ENCODE results near the gene ENTHD1.

Gene ENTHD1

GRCh38 chr22:39712081-39712480 lies 181.5 kb downstream of the ENTHD1 start:
- Histone ChIP-seq H3K4me1 (ENCODE audit: control insufficient read depth, insufficient read depth, low read length) (peaks cover 4% of the 10 kb centered on the region; the same call in 1 of the 2 replicates), H3K9me3 (ENCODE audit: control insufficient read depth, insufficient read depth, low read length) (no peaks in the 10 kb centered on the region), H3K27ac (ENCODE audit: low read depth, low read length) (no peak overlapping the region), H3K9ac (ENCODE audit: low read depth, low read length) (no peak overlapping the region), H3K36me3 (ENCODE audit: control insufficient read depth, insufficient read depth, low read length) (no peaks in the 10 kb centered on the region), H3K27me3 (ENCODE audit: control insufficient read depth, insufficient read depth, low read length) (no peaks in the 10 kb centered on the region), H3K4me3 (ENCODE audit: low read depth, low read length) (no peak overlapping the region)

GRCh38 chr22:39710380-39711150 lies 183.0 kb downstream of the ENTHD1 start:
- H3K9ac ChIP-seq (ENCODE audit: low read depth, low read length) = no peak overlapping the region
- H3K27me3 ChIP-seq (ENCODE audit: control insufficient read depth, insufficient read depth, low read length) = no peaks in the 10 kb centered on the region
- H3K4me3 ChIP-seq (ENCODE audit: low read depth, low read length) = no peak overlapping the region
- H3K27ac ChIP-seq (ENCODE audit: low read depth, low read length) = no peak overlapping the region
- H3K4me1 ChIP-seq (ENCODE audit: control insufficient read depth, insufficient read depth, low read length) = peaks cover 13% of the 10 kb centered on the region
- H3K9me3 ChIP-seq (ENCODE audit: control insufficient read depth, insufficient read depth, low read length) = no peaks in the 10 kb centered on the region
- H3K36me3 ChIP-seq (ENCODE audit: control insufficient read depth, insufficient read depth, low read length) = no peaks in the 10 kb centered on the region

- no peaks in the 10 kb centered on the region for H3K9me3 ChIP-seq (ENCODE audit: control insufficient read depth, insufficient read depth, low read length)
- H3K9ac ChIP-seq (ENCODE audit: low read depth, low read length) = no peak overlapping the region
- H3K27ac ChIP-seq (ENCODE audit: low read depth, low read length) = no peak overlapping the region
- no peak overlapping the region for H3K4me3 ChIP-seq (ENCODE audit: low read depth, low read length)
- H3K4me1 ChIP-seq (ENCODE audit: control insufficient read depth, insufficient read depth, low read length) = peaks cover 9% of the 10 kb centered on the region
- H3K36me3 ChIP-seq (ENCODE audit: control insufficient read depth, insufficient read depth, low read length) = no peaks in the 10 kb centered on the region
- no peaks in the 10 kb centered on the region for H3K27me3 ChIP-seq (ENCODE audit: control insufficient read depth, insufficient read depth, low read length)
Measured at GRCh38 chr22:39707816-39708215, 185.7 kb downstream of the ENTHD1 start.

GRCh38 chr22:39707351-39707750 lies 186.2 kb downstream of the ENTHD1 start:
- no peak overlapping the region for H3K9ac ChIP-seq (ENCODE audit: low read depth, low read length)
- no peak overlapping the region for H3K4me3 ChIP-seq (ENCODE audit: low read depth, low read length)
- H3K27me3 ChIP-seq (ENCODE audit: control insufficient read depth, insufficient read depth, low read length) = no peaks in the 10 kb centered on the region
- peaks cover 9% of the 10 kb centered on the region for H3K4me1 ChIP-seq (ENCODE audit: control insufficient read depth, insufficient read depth, low read length)
- H3K27ac ChIP-seq (ENCODE audit: low read depth, low read length) = no peak overlapping the region
- H3K9me3 ChIP-seq (ENCODE audit: control insufficient read depth, insufficient read depth, low read length) = no peaks in the 10 kb centered on the region
- H3K36me3 ChIP-seq (ENCODE audit: control insufficient read depth, insufficient read depth, low read length) = no peaks in the 10 kb centered on the region

- H3K27ac ChIP-seq (ENCODE audit: low read depth, low read length) = no peak overlapping the region
Measured at GRCh38 chr22:39706376-39707140, 187.0 kb downstream of the ENTHD1 start.

GRCh38 chr22:39705386-39705785 lies 188.2 kb downstream of the ENTHD1 start:
- Histone ChIP-seq H3K9ac (ENCODE audit: low read depth, low read length) (no peak overlapping the region), H3K9me3 (ENCODE audit: control insufficient read depth, insufficient read depth, low read length) (no peaks in the 10 kb centered on the region), H3K27ac (ENCODE audit: low read depth, low read length) (no peak overlapping the region), H3K36me3 (ENCODE audit: control insufficient read depth, insufficient read depth, low read length) (no peaks in the 10 kb centered on the region), H3K4me3 (ENCODE audit: low read depth, low read length) (no peak overlapping the region), H3K4me1 (ENCODE audit: control insufficient read depth, insufficient read depth, low read length) (peaks cover 9% of the 10 kb centered on the region), H3K27me3 (ENCODE audit: control insufficient read depth, insufficient read depth, low read length) (no peaks in the 10 kb centered on the region)

More at GRCh38 chr22:39706376-39707140, 187.0 kb downstream of the ENTHD1 start:
- no peaks in the 10 kb centered on the region for H3K36me3 ChIP-seq (ENCODE audit: control insufficient read depth, insufficient read depth, low read length)
- H3K27me3 ChIP-seq (ENCODE audit: control insufficient read depth, insufficient read depth, low read length) = no peaks in the 10 kb centered on the region
- no peak overlapping the region for H3K4me3 ChIP-seq (ENCODE audit: low read depth, low read length)
- H3K9ac ChIP-seq (ENCODE audit: low read depth, low read length) = no peak overlapping the region
- peaks cover 9% of the 10 kb centered on the region for H3K4me1 ChIP-seq (ENCODE audit: control insufficient read depth, insufficient read depth, low read length)
- H3K9me3 ChIP-seq (ENCODE audit: control insufficient read depth, insufficient read depth, low read length) = no peaks in the 10 kb centered on the region

GRCh38 chr22:39703928-39704639 lies 189.5 kb downstream of the ENTHD1 start:
- Histone ChIP-seq H3K4me1 (ENCODE audit: control insufficient read depth, insufficient read depth, low read length) (peaks cover 9% of the 10 kb centered on the region), H3K4me3 (ENCODE audit: low read depth, low read length) (no peak overlapping the region), H3K27me3 (ENCODE audit: control insufficient read depth, insufficient read depth, low read length) (no peaks in the 10 kb centered on the region), H3K27ac (ENCODE audit: low read depth, low read length) (no peak overlapping the region), H3K9me3 (ENCODE audit: control insufficient read depth, insufficient read depth, low read length) (no peaks in the 10 kb centered on the region), H3K9ac (ENCODE audit: low read depth, low read length) (no peak overlapping the region), H3K36me3 (ENCODE audit: control insufficient read depth, insufficient read depth, low read length) (no peaks in the 10 kb centered on the region)

GRCh38 chr22:39703091-39703490 lies 190.5 kb downstream of the ENTHD1 start:
- Histone ChIP-seq H3K4me1 (ENCODE audit: control insufficient read depth, insufficient read depth, low read length) (peaks cover 9% of the 10 kb centered on the region), H3K9me3 (ENCODE audit: control insufficient read depth, insufficient read depth, low read length) (no peaks in the 10 kb centered on the region), H3K27me3 (ENCODE audit: control insufficient read depth, insufficient read depth, low read length) (no peaks in the 10 kb centered on the region), H3K4me3 (ENCODE audit: low read depth, low read length) (no peak overlapping the region), H3K36me3 (ENCODE audit: control insufficient read depth, insufficient read depth, low read length) (no peaks in the 10 kb centered on the region), H3K9ac (ENCODE audit: low read depth, low read length) (no peak overlapping the region), H3K27ac (ENCODE audit: low read depth, low read length) (no peak overlapping the region)

GRCh38 chr22:39700565-39700964 lies 193.0 kb downstream of the ENTHD1 start:
- H3K4me3 ChIP-seq (ENCODE audit: low read depth, low read length) = no peak overlapping the region
- H3K9me3 ChIP-seq (ENCODE audit: control insufficient read depth, insufficient read depth, low read length) = no peaks in the 10 kb centered on the region
- no peaks in the 10 kb centered on the region for H3K36me3 ChIP-seq (ENCODE audit: control insufficient read depth, insufficient read depth, low read length)
- no peak overlapping the region for H3K27ac ChIP-seq (ENCODE audit: low read depth, low read length)
- no peaks in the 10 kb centered on the region for H3K27me3 ChIP-seq (ENCODE audit: control insufficient read depth, insufficient read depth, low read length)
- no peak overlapping the region for H3K9ac ChIP-seq (ENCODE audit: low read depth, low read length)
- H3K4me1 ChIP-seq (ENCODE audit: control insufficient read depth, insufficient read depth, low read length) = no peaks in the 10 kb centered on the region

GRCh38 chr22:39699631-39700360 lies 193.8 kb downstream of the ENTHD1 start:
- Histone ChIP-seq H3K36me3 (ENCODE audit: control insufficient read depth, insufficient read depth, low read length) (no peaks in the 10 kb centered on the region), H3K9ac (ENCODE audit: low read depth, low read length) (no peak overlapping the region), H3K9me3 (ENCODE audit: control insufficient read depth, insufficient read depth, low read length) (no peaks in the 10 kb centered on the region), H3K4me1 (ENCODE audit: control insufficient read depth, insufficient read depth, low read length) (no peaks in the 10 kb centered on the region), H3K27ac (ENCODE audit: low read depth, low read length) (no peak overlapping the region), H3K27me3 (ENCODE audit: control insufficient read depth, insufficient read depth, low read length) (no peaks in the 10 kb centered on the region), H3K4me3 (ENCODE audit: low read depth, low read length) (no peak overlapping the region)

Data from HUES48 (cell line).